Nephron (organoid): Measurements from ENCODE around the gene CARD19.

Experiments used
- H3K27ac Mint-ChIP-seq, 3 experiments: 2 replicates each; pipeline ENCODE4 v1.8.0; 2020; ENCODE audit warnings: mixed read lengths in 3 of 3, mild to moderate bottlenecking in 2 of 3, moderate library complexity in 1 of 3
- H3K27me3 Mint-ChIP-seq: 2 replicates; pipeline ENCODE4 v1.8.0; 2021; ENCODE audit warnings: low read depth, mild to moderate bottlenecking, moderate library complexity, mixed read lengths
- H3K36me3 Mint-ChIP-seq: 2 replicates; pipeline ENCODE4 v1.8.0; 2020; ENCODE audit warnings: low read depth, mixed read lengths
- H3K4me1 Mint-ChIP-seq: 2 replicates; pipeline ENCODE4 v1.8.0; 2020; ENCODE audit warnings: mixed read lengths
- H3K4me3 Mint-ChIP-seq, 3 experiments: 2 replicates each; pipeline ENCODE4 v1.8.0; 2020; ENCODE audit warnings: mild to moderate bottlenecking in 3 of 3, mixed read lengths in 3 of 3, moderate library complexity in 2 of 3
- H3K9me3 Mint-ChIP-seq: 2 replicates; pipeline ENCODE4 v1.8.0; 2020; ENCODE audit warnings: mixed read lengths
- TF ChIP-seq, protein P1 (sequence below), 3 experiments: fragments of 200-600 bp; sonication (generic); IDR thresholded peaks; one replicate each; pipeline ENCODE4 v1.5.0; 2021; ENCODE audit warnings: antibody characterized with exemption in 3 of 3; ENCODE audit not compliant: unreplicated experiment in 3 of 3

CARD19 gene

DNA sequence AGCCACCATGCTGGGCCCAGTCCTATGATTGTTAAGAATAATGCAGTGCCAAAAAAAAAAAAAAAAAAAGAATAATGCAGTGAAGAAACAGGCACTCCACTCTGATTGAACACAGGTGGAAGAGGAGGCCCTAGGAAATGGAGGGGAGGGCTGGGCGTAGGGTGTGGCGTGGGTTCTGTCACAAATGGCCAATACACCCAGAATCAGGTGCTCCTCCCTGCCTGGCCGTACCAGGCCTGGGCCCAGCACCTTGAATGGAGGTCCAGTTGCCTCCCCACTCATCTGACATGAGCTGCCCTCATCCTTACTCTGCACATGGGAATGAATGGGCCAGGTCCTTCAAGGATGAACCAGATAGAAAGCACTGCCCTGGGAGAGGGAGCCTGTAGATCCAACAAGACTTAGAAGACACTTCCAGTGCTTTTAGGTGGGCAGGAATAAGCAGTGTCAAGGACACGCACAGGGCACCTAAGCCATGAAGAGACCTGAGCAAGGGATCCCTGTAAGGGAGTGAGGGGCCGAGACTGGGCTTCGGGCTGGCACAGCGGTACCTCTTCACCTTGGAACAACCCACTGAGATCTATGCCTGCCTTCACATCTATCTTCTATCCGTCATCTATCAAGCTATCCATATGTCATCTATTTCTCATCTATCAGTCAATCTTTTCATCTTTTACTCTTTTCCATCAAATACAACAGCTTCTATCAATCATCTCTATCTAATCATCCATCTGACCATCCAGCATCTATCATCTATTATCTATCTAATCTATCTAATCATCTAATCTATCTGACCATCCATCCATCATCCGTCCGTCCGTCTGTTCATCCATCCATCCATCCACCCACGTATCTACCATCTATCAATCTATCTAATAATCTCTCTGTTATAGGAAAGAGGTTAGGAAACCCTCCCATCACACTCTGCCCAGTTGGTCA lies 22.2 kb downstream of the CARD19 start:
- Mint-ChIP-seq H3K27ac (no peak overlapping the region), H3K4me3 (no peak overlapping the region), H3K36me3 (no peaks in the 10 kb centered on the region), H3K4me1 (peaks cover 9% of the 10 kb centered on the region), H3K9me3 (no peaks in the 10 kb centered on the region), H3K27me3 (no peaks in the 10 kb centered on the region)
- TF ChIP-seq, protein P1, sequence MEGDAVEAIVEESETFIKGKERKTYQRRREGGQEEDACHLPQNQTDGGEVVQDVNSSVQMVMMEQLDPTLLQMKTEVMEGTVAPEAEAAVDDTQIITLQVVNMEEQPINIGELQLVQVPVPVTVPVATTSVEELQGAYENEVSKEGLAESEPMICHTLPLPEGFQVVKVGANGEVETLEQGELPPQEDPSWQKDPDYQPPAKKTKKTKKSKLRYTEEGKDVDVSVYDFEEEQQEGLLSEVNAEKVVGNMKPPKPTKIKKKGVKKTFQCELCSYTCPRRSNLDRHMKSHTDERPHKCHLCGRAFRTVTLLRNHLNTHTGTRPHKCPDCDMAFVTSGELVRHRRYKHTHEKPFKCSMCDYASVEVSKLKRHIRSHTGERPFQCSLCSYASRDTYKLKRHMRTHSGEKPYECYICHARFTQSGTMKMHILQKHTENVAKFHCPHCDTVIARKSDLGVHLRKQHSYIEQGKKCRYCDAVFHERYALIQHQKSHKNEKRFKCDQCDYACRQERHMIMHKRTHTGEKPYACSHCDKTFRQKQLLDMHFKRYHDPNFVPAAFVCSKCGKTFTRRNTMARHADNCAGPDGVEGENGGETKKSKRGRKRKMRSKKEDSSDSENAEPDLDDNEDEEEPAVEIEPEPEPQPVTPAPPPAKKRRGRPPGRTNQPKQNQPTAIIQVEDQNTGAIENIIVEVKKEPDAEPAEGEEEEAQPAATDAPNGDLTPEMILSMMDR (IDR thresholded peaks at IDR 0.05; ENCODE audit: unreplicated experiment in 3 of 3) = no peak

DNA sequence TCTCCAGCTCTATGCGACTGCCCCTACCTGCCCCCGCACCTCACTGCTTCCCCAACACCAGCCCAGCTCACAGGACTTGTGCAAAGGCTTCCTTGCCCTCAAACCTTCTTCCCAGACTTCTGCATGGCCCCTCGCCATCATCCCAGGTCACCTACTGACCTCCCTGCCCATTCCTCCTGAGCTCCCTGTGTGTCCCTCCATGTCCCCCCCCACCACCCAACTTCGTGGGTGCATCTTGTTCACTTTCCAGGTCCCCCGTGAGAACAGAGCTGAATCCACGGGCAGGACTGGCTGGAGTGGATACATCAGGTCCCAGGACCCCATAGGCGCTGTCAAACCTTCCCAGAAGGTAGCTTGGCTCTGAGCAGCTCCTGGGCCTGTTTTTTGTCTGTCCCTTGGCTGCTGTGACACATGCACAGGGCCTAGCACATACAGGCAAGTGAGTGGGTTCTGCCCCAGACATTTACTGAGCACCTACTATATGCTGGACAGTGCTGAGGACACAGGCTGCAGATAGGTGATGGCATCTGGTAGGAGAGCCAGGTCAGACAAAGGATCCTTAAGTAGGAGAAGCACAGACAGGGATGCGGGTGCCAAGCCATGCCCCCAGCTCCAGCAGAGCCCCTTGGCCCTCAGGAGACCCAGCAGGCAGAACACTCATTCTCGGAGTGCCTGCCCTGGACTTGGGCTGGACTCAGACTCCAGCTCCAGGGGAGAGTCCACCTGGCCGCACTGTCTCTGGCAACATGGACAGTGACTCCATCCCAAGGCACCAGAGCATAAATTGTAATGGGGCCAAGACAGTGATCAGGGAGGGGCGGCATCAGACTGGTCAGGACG lies 23.1 kb downstream of the CARD19 start:
- Mint-ChIP-seq H3K27ac (no peak overlapping the region), H3K4me3 (no peak overlapping the region), H3K27me3 (no peaks in the 10 kb centered on the region), H3K9me3 (no peaks in the 10 kb centered on the region), H3K4me1 (peaks cover 9% of the 10 kb centered on the region), H3K36me3 (no peaks in the 10 kb centered on the region)
- TF ChIP-seq, protein P1 (IDR thresholded peaks at IDR 0.05; ENCODE audit: unreplicated experiment in 3 of 3) = no peak

DNA sequence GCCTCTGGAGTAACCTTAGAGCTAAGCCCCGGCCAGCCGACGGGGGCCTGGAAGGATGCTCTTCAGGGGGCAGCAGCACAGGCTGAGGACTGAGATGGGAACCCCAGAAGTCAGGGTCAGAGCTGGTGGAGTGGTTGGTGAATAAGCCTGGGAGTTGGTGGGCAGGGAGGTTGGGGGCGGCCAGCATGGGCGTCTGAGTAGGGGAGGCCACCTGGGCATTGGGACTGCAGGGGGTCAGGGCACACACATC lies 23.6 kb downstream of the CARD19 start:
- H3K27me3 Mint-ChIP-seq = no peaks in the 10 kb centered on the region
- H3K4me1 Mint-ChIP-seq = peaks cover 9% of the 10 kb centered on the region
- H3K4me3 Mint-ChIP-seq = no peak overlapping the region
- peaks cover under 1% of the 10 kb centered on the region for H3K36me3 Mint-ChIP-seq
- TF ChIP-seq, protein P1 (IDR thresholded peaks at IDR 0.05; ENCODE audit: unreplicated experiment in 3 of 3) = no peak
- H3K27ac Mint-ChIP-seq = no peak overlapping the region
- H3K9me3 Mint-ChIP-seq = no peaks in the 10 kb centered on the region

DNA sequence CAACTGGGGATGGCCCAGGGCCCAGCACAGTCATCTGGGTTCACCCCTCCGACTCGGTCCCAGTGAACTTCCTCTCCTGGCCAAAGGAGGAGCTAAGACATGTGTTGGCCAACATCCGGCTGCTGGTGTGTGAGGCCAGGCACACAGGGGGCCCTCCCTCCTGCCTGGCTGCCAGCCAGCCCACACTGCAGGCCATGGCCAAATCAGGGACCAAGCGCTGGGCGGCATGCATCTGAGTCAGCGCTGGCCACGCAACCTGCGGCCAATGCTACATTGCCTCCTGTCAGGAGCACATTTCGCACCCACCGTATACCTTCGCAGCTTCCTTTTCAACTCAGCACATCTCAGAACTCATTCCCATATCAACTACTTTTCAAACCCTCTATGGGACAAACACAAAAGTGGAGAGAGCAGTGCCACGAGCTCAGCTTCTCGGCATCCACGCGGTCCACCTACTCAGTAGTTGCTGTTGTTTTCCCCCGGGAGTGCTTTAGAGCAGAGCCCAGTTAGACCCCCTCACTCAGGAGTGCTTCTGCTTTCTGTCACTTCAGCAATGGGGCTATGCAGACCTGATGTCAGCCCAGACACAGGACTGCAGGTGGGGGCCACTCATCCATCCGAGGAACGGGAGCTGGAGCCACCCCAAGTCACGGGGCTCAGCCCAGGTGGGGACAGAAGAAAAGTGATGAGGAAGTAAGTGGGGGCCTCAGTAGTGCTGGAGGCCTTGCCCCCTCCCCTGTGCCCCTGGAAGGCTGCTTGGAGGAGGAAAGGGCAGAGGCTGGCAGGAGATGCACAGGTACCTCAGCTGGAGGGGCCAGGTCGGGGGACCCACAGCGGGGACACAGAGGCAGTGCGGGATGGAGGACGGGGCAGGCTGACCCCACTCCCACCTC lies 24.2 kb downstream of the CARD19 start:
- TF ChIP-seq, protein P1 (IDR thresholded peaks at IDR 0.05; ENCODE audit: unreplicated experiment in 3 of 3) = peak in 1 of 3 experiments; percentile 20
- H3K27ac Mint-ChIP-seq = peak overlapping the region in 2 of 3 experiments; percentile 2 to 23
- no peak overlapping the region for H3K4me3 Mint-ChIP-seq
- no peaks in the 10 kb centered on the region for H3K27me3 Mint-ChIP-seq
- peaks cover 9% of the 10 kb centered on the region for H3K4me1 Mint-ChIP-seq
- peaks cover 4% of the 10 kb centered on the region for H3K36me3 Mint-ChIP-seq
- H3K9me3 Mint-ChIP-seq = no peaks in the 10 kb centered on the region

DNA sequence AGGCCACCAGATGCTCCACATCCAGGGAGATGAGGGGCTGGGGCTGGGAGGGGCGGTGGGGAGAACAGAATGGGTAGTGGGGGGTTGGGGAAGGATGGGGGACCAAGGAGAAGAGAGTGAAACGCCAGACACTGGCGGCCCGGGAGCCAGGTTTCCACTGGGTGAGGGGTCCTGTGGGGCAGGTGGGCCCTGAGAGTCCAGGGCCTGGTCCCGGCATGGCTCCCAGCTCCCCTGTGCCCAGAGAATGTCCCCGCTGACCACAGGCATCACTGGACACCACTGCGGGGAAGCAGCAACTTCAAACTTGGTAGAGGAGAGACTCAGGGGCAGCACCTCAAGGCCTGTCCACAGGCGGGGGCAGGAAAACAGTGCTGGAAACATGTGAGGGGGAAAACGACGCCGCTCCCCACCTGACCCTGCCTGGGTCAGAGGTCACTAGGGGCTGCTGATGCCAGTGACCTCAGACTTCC lies 24.9 kb downstream of the CARD19 start:
- H3K36me3 Mint-ChIP-seq = peaks cover 4% of the 10 kb centered on the region
- H3K27me3 Mint-ChIP-seq = no peaks in the 10 kb centered on the region
- H3K4me1 Mint-ChIP-seq = peaks cover 9% of the 10 kb centered on the region

More for the DNA sequence above, 24.9 kb downstream of the CARD19 start:
- no peak overlapping the region for H3K4me3 Mint-ChIP-seq
- no peaks in the 10 kb centered on the region for H3K9me3 Mint-ChIP-seq
- TF ChIP-seq, protein P1 (IDR thresholded peaks at IDR 0.05; ENCODE audit: unreplicated experiment in 3 of 3) = no peak
- H3K27ac Mint-ChIP-seq = no peak overlapping the region
